ENCODE results near the gene ETV7. TPM values are rescaled to one million over a fixed set of nuclear protein-coding genes. Genes with fewer than 3 reads are reported as not detected.

Gene ETV7
- total RNA-seq, 1 donor from 2014 or later: not detected

DNA sequence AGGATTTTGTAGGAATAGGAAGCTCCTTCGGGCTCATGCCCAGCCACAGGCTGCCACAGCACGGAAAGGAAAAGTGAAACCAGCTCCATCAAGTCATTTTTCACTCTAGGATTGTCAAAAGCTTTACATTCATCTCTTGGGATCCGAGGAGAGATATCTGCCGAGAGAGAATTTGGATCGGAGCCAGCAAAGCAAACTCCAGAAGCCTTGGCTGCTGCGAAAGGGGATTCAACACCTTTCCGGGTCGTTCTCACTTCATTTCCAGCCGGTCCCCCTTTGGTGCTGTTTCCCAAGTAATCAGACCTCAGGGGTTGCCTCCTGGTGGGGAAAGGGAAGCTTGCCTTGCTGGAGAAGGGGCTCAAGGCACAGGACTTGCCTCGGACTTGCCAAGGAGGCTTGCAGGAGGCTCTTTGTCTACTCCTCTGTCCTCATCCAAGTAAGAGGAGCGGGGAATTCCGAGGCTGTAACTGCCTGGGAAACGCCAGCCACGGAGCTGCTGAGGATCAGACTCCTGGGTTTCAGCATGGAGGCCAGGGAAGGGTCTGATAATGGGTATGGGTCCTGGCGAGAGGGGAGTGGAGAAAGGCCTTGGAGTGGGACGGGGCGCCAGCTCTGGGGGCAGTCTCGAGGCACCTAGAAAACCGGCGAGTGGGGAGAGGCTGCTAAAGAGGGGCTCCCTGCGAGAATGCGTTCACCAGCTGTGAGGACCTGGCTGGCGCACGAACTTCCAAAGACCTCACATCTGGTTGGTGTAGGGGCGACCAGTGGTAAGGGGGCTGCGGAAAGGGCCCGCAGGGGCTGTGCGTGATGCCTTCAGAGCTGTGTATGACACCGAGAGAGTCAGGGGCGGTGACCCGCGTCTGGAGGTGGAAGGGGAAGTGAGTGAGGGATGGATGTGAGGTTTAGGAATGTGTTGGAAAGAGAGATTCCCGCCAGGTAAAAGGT, 702 bp downstream of the ETV7 start:
- Histone ChIP-seq H3K27me3 (ENCODE audit: control insufficient read depth in 3 of 3, insufficient read depth in 3 of 3, low read length in 3 of 3) (peaks cover 10 to 30% (median 28%) of the 10 kb centered on the region in 3 donors), H3K9ac (ENCODE audit: low read depth in 1 of 3, low read length in 3 of 3) (peak overlapping the region; percentile 64 to 81 (median 81)), H3K4me3 (ENCODE audit: low read length in 3 of 3) (peak overlapping the region; percentile 77 to 88 (median 82)), H3K9me3 (ENCODE audit: control insufficient read depth in 3 of 3, low read length in 3 of 3) (no peaks in the 10 kb centered on the region), H3K36me3 (ENCODE audit: control insufficient read depth in 3 of 3, insufficient read depth in 3 of 3, low read length in 3 of 3) (no peaks in the 10 kb centered on the region), H3K27ac (ENCODE audit: low read depth, low read length) (no peak overlapping the region), H3K4me1 (ENCODE audit: control insufficient read depth in 3 of 3, insufficient read depth in 3 of 3, low read length in 3 of 3) (peaks cover 15 to 21% (median 20%) of the 10 kb centered on the region in 3 donors)

DNA sequence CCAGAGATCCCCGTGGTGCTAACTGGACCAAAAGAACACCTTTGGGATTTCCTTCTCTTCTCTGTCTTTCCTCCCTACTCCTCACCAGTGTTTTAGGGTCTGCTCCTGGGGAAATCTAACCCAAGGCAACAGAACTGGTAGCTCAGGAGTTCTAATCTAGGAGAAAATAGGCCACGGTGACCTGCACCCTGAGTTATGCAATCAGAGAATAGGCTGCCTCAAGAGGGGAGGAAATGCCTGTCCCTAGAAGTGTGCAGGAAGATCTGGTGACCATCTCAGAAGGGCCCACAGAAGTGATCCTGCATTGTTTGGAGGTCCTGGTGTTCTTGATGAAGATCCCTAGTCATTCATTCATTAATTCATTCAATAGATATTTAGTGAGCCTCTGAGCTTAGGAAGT, 3.4 kb downstream of the ETV7 start:
- no peak overlapping the region for H3K27ac ChIP-seq (ENCODE audit: low read depth, low read length)
- H3K36me3 ChIP-seq (ENCODE audit: control insufficient read depth in 3 of 3, insufficient read depth in 3 of 3, low read length in 3 of 3): no peaks in the 10 kb centered on the region
- H3K9ac ChIP-seq (ENCODE audit: low read depth in 1 of 3, low read length in 3 of 3): no peak overlapping the region

DNA sequence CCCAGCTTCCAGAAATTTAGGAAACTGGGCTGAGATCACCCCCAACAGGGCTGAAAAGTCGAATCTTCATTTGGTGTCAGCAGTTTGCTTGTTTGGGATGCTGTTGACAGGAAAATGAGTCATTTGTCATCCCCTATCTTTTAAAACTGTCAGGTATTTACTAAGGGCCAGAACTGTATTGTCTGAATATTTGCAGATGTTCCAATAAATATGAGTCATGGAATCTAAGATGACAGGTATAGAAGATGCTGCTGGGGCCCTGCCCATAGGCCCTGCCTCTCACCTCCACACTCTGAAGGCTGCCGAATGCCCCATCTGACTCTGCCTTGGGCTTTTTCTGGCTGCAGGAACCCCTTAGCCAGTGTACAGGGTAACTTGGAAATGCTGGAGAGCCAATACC, 3.9 kb downstream of the ETV7 start:
- Histone ChIP-seq H3K27ac (ENCODE audit: low read depth, low read length) (no peak overlapping the region), H3K36me3 (ENCODE audit: control insufficient read depth in 3 of 3, insufficient read depth in 3 of 3, low read length in 3 of 3) (no peaks in the 10 kb centered on the region), H3K9ac (ENCODE audit: low read depth in 1 of 3, low read length in 3 of 3) (no peak overlapping the region), H3K9me3 (ENCODE audit: control insufficient read depth in 3 of 3, low read length in 3 of 3) (no peaks in the 10 kb centered on the region), H3K4me3 (ENCODE audit: low read length in 3 of 3) (no peak overlapping the region), H3K27me3 (ENCODE audit: control insufficient read depth in 3 of 3, insufficient read depth in 3 of 3, low read length in 3 of 3) (peaks cover 10 to 30% (median 28%) of the 10 kb centered on the region in 3 donors), H3K4me1 (ENCODE audit: control insufficient read depth in 3 of 3, insufficient read depth in 3 of 3, low read length in 3 of 3) (peaks cover 15 to 21% (median 20%) of the 10 kb centered on the region in 3 donors)

More for the DNA sequence above, 3.4 kb downstream of the ETV7 start:
- peaks cover 15 to 21% (median 20%) of the 10 kb centered on the region in 3 donors for H3K4me1 ChIP-seq (ENCODE audit: control insufficient read depth in 3 of 3, insufficient read depth in 3 of 3, low read length in 3 of 3)
- peaks cover 10 to 30% (median 28%) of the 10 kb centered on the region in 3 donors for H3K27me3 ChIP-seq (ENCODE audit: control insufficient read depth in 3 of 3, insufficient read depth in 3 of 3, low read length in 3 of 3)
- H3K4me3 ChIP-seq (ENCODE audit: low read length in 3 of 3): no peak overlapping the region
- no peaks in the 10 kb centered on the region for H3K9me3 ChIP-seq (ENCODE audit: control insufficient read depth in 3 of 3, low read length in 3 of 3)

DNA sequence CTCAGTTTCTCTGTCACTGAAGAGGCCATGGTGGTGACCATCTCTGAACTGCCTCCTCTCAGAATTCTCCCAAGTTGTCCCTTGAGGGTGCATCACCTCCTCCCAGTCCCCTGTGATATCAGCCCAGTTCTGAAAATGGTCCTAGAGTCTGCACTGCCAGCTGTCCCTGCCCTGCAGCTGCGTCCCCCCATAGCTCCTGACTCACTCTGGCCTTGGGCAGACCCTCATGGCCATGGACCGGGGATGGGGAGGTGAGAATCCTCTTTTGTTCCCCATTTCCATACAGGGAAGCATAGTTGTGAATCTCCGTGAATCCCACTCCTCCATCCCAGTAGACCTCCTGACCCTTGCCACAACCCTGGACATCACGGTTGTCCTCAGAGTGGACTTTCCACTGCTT, 4.5 kb downstream of the ETV7 start:
- no peaks in the 10 kb centered on the region for H3K36me3 ChIP-seq (ENCODE audit: control insufficient read depth in 3 of 3, insufficient read depth in 3 of 3, low read length in 3 of 3)
- H3K9ac ChIP-seq (ENCODE audit: low read depth in 1 of 3, low read length in 3 of 3): no peak overlapping the region
- H3K9me3 ChIP-seq (ENCODE audit: control insufficient read depth in 3 of 3, low read length in 3 of 3): no peaks in the 10 kb centered on the region
- peaks cover 15 to 20% (median 18%) of the 10 kb centered on the region in 3 donors for H3K4me1 ChIP-seq (ENCODE audit: control insufficient read depth in 3 of 3, insufficient read depth in 3 of 3, low read length in 3 of 3)
- H3K4me3 ChIP-seq (ENCODE audit: low read length in 3 of 3): no peak overlapping the region
- H3K27me3 ChIP-seq (ENCODE audit: control insufficient read depth in 3 of 3, insufficient read depth in 3 of 3, low read length in 3 of 3): peaks cover 10 to 29% (median 28%) of the 10 kb centered on the region in 3 donors
- no peak overlapping the region for H3K27ac ChIP-seq (ENCODE audit: low read depth, low read length)

DNA sequence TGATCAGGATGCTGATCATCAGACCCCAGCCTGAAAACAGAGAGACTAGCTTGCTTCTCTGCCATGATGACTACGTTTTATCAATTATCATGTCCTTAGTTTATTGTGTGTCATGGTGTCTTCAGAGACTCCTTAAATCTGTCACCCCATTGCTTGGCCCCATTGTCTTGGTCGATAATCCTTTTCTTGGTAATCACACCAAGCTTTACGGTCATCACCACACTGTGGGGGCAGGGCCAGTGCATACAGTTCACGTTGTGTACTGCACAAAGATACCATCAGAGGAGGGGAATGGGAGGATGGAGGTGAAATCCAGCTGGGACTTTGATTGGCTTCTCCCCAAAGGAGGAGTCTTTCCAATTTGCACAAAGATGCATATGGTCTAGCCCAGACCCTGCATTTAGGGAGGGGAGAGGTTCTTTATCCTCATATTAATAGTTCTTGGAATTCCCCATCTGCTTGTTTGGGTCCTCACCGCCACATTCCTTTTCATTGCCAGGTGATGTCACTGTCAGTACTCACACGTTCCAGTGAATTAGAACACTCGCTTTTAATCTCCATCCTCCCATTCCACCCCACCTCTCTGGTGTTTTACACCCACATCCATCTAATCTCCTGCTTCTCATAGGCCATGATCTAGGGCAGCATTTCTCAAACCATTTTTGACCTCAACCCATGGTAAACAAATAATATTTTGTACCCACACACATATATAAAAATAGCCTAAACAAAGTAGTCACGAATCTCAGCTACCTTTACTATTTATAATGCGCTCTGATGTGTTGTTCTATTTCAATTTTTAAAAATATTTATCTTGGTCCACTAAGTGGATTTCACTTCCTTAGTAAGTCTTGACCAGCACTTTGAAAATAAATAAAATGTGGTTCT, 5.7 kb downstream of the ETV7 start:
- H3K36me3 ChIP-seq (ENCODE audit: control insufficient read depth in 3 of 3, insufficient read depth in 3 of 3, low read length in 3 of 3): no peaks in the 10 kb centered on the region
- H3K4me1 ChIP-seq (ENCODE audit: control insufficient read depth in 3 of 3, insufficient read depth in 3 of 3, low read length in 3 of 3): peaks cover 6 to 8% (median 6%) of the 10 kb centered on the region in 3 donors
- H3K4me3 ChIP-seq (ENCODE audit: low read length in 3 of 3): no peak overlapping the region
- H3K9ac ChIP-seq (ENCODE audit: low read depth in 1 of 3, low read length in 3 of 3): no peak overlapping the region
- no peak overlapping the region for H3K27ac ChIP-seq (ENCODE audit: low read depth, low read length)
- no peaks in the 10 kb centered on the region for H3K9me3 ChIP-seq (ENCODE audit: control insufficient read depth in 3 of 3, low read length in 3 of 3)
- peaks cover 6 to 20% (median 16%) of the 10 kb centered on the region in 3 donors for H3K27me3 ChIP-seq (ENCODE audit: control insufficient read depth in 3 of 3, insufficient read depth in 3 of 3, low read length in 3 of 3)

DNA sequence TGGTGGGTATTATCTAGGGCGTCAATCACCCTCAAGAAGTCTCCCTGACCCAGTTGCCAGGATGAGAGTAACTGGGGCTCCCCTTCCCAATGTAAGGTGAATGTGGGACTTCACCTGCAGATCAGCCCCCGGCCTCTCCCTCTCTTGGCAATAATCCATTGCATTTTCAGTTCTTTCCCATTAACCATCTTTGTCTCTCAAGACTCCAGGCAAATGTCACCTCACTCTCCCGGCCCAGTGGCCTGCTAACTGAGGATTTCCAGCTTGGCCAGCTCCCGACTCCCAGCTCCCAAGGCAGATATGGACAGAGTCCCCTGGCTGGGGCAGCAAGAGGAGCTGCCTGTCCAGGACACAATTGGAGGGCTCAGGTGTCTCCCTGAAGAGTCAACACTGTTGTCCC, 7.3 kb downstream of the ETV7 start:
- H3K27ac ChIP-seq (ENCODE audit: low read depth, low read length): no peak overlapping the region
- no peak overlapping the region for H3K4me3 ChIP-seq (ENCODE audit: low read length in 3 of 3)
- no peaks in the 10 kb centered on the region for H3K9me3 ChIP-seq (ENCODE audit: control insufficient read depth in 3 of 3, low read length in 3 of 3)
- H3K36me3 ChIP-seq (ENCODE audit: control insufficient read depth in 3 of 3, insufficient read depth in 3 of 3, low read length in 3 of 3): no peaks in the 10 kb centered on the region
- H3K9ac ChIP-seq (ENCODE audit: low read depth in 1 of 3, low read length in 3 of 3): no peak overlapping the region
- peaks cover 5 to 7% (median 6%) of the 10 kb centered on the region in 3 donors for H3K27me3 ChIP-seq (ENCODE audit: control insufficient read depth in 3 of 3, insufficient read depth in 3 of 3, low read length in 3 of 3)
- no peaks in the 10 kb centered on the region for H3K4me1 ChIP-seq (ENCODE audit: control insufficient read depth in 3 of 3, insufficient read depth in 3 of 3, low read length in 3 of 3)

DNA sequence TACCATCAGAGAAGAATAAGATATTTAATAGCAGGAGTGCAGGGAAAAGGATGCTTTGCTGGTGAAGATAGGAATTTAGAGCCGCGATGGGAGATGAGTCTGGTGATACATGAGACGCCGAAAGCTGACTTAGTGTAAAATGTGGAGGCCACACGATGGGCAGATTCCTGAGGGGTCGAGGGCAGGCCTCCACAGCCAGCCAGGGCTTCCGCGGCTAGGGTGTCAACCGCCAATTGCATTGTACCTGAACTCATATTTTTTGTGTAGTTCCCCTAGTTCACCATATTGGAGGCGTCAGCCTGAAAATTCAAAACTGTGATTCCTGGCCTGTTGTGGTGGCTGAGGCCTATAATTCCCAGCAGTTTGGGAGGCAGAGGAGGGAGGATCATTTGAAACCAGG, 8.5 kb downstream of the ETV7 start:
- no peak overlapping the region for H3K9ac ChIP-seq (ENCODE audit: low read depth in 1 of 3, low read length in 3 of 3)
- H3K4me3 ChIP-seq (ENCODE audit: low read length in 3 of 3): no peak overlapping the region
- H3K27me3 ChIP-seq (ENCODE audit: control insufficient read depth in 3 of 3, insufficient read depth in 3 of 3, low read length in 3 of 3): peaks cover 1 to 9% (median 2%) of the 10 kb centered on the region in 3 donors
- H3K9me3 ChIP-seq (ENCODE audit: control insufficient read depth in 3 of 3, low read length in 3 of 3): no peaks in the 10 kb centered on the region
- H3K27ac ChIP-seq (ENCODE audit: low read depth, low read length): no peak overlapping the region
- no peaks in the 10 kb centered on the region for H3K36me3 ChIP-seq (ENCODE audit: control insufficient read depth in 3 of 3, insufficient read depth in 3 of 3, low read length in 3 of 3)
- H3K4me1 ChIP-seq (ENCODE audit: control insufficient read depth in 3 of 3, insufficient read depth in 3 of 3, low read length in 3 of 3): no peaks in the 10 kb centered on the region

DNA sequence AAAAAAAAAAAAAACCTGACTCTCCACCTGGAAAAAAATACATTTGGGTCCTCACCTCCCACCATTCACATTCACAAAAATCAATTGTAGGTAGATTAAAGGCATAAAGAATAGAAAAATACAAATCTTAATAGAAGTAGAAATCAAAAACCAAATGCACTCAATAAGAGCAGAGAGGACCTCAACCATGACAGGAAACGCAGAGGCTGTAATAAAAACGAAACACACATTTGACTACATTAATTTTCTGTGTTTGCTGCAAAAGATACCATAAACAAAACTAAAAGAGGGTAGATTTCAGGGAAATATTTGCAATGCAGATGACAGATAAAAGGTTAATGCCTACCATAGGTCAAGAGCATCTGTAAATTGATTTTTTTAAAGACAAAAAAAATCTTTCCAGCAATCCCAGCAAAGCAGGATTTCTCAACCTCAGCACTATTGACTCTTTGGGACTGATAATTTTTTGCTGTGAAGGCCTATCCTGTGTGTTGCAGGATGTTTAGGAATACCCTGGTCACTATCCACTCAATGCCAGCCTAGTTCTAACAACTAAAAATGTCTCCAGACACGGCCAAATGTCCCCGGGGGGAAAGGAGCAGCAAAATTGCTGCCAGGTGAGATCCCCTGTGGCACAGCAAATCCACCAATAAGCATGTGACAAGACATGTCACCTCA, 9.1 kb downstream of the ETV7 start:
- no peak overlapping the region for H3K4me3 ChIP-seq (ENCODE audit: low read length in 3 of 3)
- no peak overlapping the region for H3K27ac ChIP-seq (ENCODE audit: low read depth, low read length)
- H3K36me3 ChIP-seq (ENCODE audit: control insufficient read depth in 3 of 3, insufficient read depth in 3 of 3, low read length in 3 of 3): no peaks in the 10 kb centered on the region
- no peaks in the 10 kb centered on the region for H3K9me3 ChIP-seq (ENCODE audit: control insufficient read depth in 3 of 3, low read length in 3 of 3)
- H3K27me3 ChIP-seq (ENCODE audit: control insufficient read depth in 3 of 3, insufficient read depth in 3 of 3, low read length in 3 of 3): peaks cover 0 to 14% (median 0%) of the 10 kb centered on the region in 3 donors
- no peak overlapping the region for H3K9ac ChIP-seq (ENCODE audit: low read depth in 1 of 3, low read length in 3 of 3)
- no peaks in the 10 kb centered on the region for H3K4me1 ChIP-seq (ENCODE audit: control insufficient read depth in 3 of 3, insufficient read depth in 3 of 3, low read length in 3 of 3)

DNA sequence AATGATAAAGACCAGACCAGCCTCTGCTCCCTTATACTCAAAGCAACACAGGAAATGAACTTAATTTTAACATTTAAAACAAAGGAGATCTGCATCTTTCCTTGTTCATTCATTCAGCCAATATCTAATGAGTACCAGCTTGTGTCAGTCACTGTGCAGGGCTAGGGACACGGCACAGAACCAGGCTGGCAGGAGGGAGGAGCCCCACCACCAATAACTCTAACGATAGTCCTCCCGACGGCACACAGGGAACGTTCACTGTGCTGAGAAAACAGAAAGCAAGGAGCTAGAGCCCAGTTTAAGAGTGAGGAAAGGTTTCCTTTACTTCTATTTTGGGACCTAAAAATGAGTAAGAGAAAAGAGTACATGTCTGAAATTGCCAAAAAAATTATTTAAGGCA, 9.9 kb downstream of the ETV7 start:
- Histone ChIP-seq H3K27ac (ENCODE audit: low read depth, low read length) (no peak overlapping the region), H3K4me3 (ENCODE audit: low read length in 3 of 3) (no peak overlapping the region), H3K36me3 (ENCODE audit: control insufficient read depth in 3 of 3, insufficient read depth in 3 of 3, low read length in 3 of 3) (no peaks in the 10 kb centered on the region), H3K27me3 (ENCODE audit: control insufficient read depth in 3 of 3, insufficient read depth in 3 of 3, low read length in 3 of 3) (peaks cover 0 to 11% (median 0%) of the 10 kb centered on the region in 3 donors), H3K9me3 (ENCODE audit: control insufficient read depth in 3 of 3, low read length in 3 of 3) (no peaks in the 10 kb centered on the region), H3K9ac (ENCODE audit: low read depth in 1 of 3, low read length in 3 of 3) (no peak overlapping the region), H3K4me1 (ENCODE audit: control insufficient read depth in 3 of 3, insufficient read depth in 3 of 3, low read length in 3 of 3) (no peaks in the 10 kb centered on the region)

Data from skeletal muscle tissue (tissue), 4 donors.